ENCODE data around the gene MACIR. TPM values are rescaled to one million over a fixed set of nuclear protein-coding genes. Genes with fewer than 3 reads are reported as not detected.

The MACIR gene
- total and polyA plus RNA-seq, 2 donors (not counting 1 experiment from before 2014, with no cell fraction given): 3.5 to 7.3 TPM

DNA sequence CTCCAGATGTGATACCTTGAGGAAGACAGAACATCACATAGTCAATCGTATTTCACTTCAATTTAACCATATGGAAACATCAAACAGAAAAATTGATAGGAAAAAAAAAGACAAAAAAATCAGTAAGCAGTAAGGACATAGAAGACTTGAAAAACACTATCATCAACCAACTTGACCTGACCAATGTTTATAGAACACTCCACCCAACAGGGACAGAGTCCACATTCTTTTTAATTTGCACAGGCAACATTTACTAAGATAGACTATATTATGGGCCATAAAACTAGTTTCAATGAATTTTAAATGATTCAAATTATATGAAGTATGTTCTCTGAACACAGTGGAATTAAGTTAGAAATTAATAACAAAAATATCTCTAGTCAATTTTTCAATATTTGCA lies 20.8 kb upstream of the MACIR start:
- Histone ChIP-seq H3K27ac (ENCODE audit: insufficient read depth, low read length) (no peak overlapping the region), H3K9ac (ENCODE audit: insufficient read depth, low read length) (no peak overlapping the region), H3K4me1 (ENCODE audit: control insufficient read depth, extremely low read depth, insufficient read depth, low read length) (no peaks in the 10 kb centered on the region), H4K20me1 (ENCODE audit: control insufficient read depth, extremely low read depth, insufficient read depth, low read length) (no peaks in the 10 kb centered on the region), H2AFZ (ENCODE audit: low read length) (no peak overlapping the region), H3K4me3 (replicated peaks in 1 of 4; ENCODE audit: control extremely low read depth in 1 of 4, insufficient read depth in 1 of 4, low read depth in 3 of 4, low read length in 4 of 4) (no peak overlapping the region), H3K36me3 (ENCODE audit: control insufficient read depth, insufficient read depth, low read length) (no peaks in the 10 kb centered on the region), H3K79me2 (ENCODE audit: control insufficient read depth, insufficient read depth, low read length) (no peaks in the 10 kb centered on the region), H3K4me2 (ENCODE audit: extremely low read depth, insufficient read depth, low read length) (no peak overlapping the region), H3K9me3 (ENCODE audit: control insufficient read depth, insufficient read depth, low read depth, low read length) (no peaks in the 10 kb centered on the region), H3K27me3 (ENCODE audit: control insufficient read depth, insufficient read depth, low read length) (no peaks in the 10 kb centered on the region)
- no peak for DNase-seq (ENCODE audit: low read depth in 2 of 2)
- TF ChIP-seq, protein P1, sequence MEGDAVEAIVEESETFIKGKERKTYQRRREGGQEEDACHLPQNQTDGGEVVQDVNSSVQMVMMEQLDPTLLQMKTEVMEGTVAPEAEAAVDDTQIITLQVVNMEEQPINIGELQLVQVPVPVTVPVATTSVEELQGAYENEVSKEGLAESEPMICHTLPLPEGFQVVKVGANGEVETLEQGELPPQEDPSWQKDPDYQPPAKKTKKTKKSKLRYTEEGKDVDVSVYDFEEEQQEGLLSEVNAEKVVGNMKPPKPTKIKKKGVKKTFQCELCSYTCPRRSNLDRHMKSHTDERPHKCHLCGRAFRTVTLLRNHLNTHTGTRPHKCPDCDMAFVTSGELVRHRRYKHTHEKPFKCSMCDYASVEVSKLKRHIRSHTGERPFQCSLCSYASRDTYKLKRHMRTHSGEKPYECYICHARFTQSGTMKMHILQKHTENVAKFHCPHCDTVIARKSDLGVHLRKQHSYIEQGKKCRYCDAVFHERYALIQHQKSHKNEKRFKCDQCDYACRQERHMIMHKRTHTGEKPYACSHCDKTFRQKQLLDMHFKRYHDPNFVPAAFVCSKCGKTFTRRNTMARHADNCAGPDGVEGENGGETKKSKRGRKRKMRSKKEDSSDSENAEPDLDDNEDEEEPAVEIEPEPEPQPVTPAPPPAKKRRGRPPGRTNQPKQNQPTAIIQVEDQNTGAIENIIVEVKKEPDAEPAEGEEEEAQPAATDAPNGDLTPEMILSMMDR (conservative IDR thresholded peaks at IDR 0.05 in 1 of 2, IDR thresholded peaks at IDR 0.05 in 1 of 2; ENCODE audit: low read depth in 1 of 2, low read length in 2 of 2): no peak
- no peak for TF ChIP-seq EZH2 (IDR thresholded peaks at IDR 0.05; ENCODE audit: low read length, missing control alignments)

DNA sequence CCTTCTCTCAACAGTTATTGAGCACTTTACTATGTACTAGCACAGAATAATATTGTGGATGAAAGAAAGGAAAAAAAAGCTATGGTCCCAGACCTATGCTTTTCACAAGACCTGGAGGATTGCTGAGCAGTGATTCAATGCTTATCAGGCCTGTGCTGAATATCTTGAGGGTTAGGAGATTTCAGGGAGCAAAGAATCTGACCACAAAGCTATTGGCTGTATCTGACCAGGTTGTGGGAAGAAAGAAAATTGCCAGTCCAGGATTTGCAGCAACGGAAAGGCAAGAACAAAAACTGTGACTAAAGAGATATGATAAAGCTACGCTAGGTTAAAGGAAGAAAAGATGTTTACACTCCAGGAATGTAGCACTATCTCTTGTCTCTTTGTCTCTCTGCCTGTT lies 14.9 kb upstream of the MACIR start:
- H3K9me3 ChIP-seq (ENCODE audit: control insufficient read depth, insufficient read depth, low read depth, low read length): no peaks in the 10 kb centered on the region
- peak in 1 of 2 donors; percentile 94 for DNase-seq (ENCODE audit: low read depth in 2 of 2)
- no peaks in the 10 kb centered on the region for H3K36me3 ChIP-seq (ENCODE audit: control insufficient read depth, insufficient read depth, low read length)
- H3K9ac ChIP-seq (ENCODE audit: insufficient read depth, low read length): no peak overlapping the region
- no peaks in the 10 kb centered on the region for H4K20me1 ChIP-seq (ENCODE audit: control insufficient read depth, extremely low read depth, insufficient read depth, low read length)
- H3K4me3 ChIP-seq (replicated peaks in 1 of 4; ENCODE audit: control extremely low read depth in 1 of 4, insufficient read depth in 1 of 4, low read depth in 3 of 4, low read length in 4 of 4): no peak overlapping the region
- peaks cover 2% of the 10 kb centered on the region for H3K27me3 ChIP-seq (ENCODE audit: control insufficient read depth, insufficient read depth, low read length)
- H3K79me2 ChIP-seq (ENCODE audit: control insufficient read depth, insufficient read depth, low read length): no peaks in the 10 kb centered on the region
- TF ChIP-seq, protein P1 (conservative IDR thresholded peaks at IDR 0.05 in 1 of 2, IDR thresholded peaks at IDR 0.05 in 1 of 2; ENCODE audit: low read depth in 1 of 2, low read length in 2 of 2): no peak
- TF ChIP-seq EZH2 (IDR thresholded peaks at IDR 0.05; ENCODE audit: low read length, missing control alignments): no peak
- no peak overlapping the region for H3K27ac ChIP-seq (ENCODE audit: insufficient read depth, low read length)
- no peak overlapping the region for H2AFZ ChIP-seq (ENCODE audit: low read length)
- no peak overlapping the region for H3K4me2 ChIP-seq (ENCODE audit: extremely low read depth, insufficient read depth, low read length)
- no peaks in the 10 kb centered on the region for H3K4me1 ChIP-seq (ENCODE audit: control insufficient read depth, extremely low read depth, insufficient read depth, low read length)

DNA sequence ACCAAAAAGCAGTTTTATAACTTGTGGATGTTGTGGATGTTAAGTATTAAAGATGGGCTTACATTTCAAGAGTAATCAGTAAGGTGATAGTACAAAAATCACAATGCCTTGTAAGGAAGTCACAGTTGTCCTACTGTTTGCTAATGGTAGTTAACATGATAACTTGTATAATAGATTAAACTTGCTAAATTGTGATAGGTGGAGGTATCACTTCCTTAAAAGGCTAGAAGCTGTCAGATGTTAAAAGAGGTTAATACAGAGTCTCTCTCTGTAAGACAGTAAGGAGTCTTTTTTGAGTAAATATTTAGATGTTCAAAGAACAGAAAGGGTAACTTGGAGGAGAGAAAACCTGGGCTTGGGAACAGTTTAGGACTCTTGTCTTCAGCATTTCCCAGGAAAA lies 14.2 kb upstream of the MACIR start:
- Histone ChIP-seq H2AFZ (ENCODE audit: low read length) (no peak overlapping the region), H3K9ac (ENCODE audit: insufficient read depth, low read length) (no peak overlapping the region), H3K9me3 (ENCODE audit: control insufficient read depth, insufficient read depth, low read depth, low read length) (no peaks in the 10 kb centered on the region), H4K20me1 (ENCODE audit: control insufficient read depth, extremely low read depth, insufficient read depth, low read length) (no peaks in the 10 kb centered on the region), H3K36me3 (ENCODE audit: control insufficient read depth, insufficient read depth, low read length) (no peaks in the 10 kb centered on the region), H3K4me1 (ENCODE audit: control insufficient read depth, extremely low read depth, insufficient read depth, low read length) (no peaks in the 10 kb centered on the region), H3K27ac (ENCODE audit: insufficient read depth, low read length) (no peak overlapping the region), H3K4me3 (replicated peaks in 1 of 4; ENCODE audit: control extremely low read depth in 1 of 4, insufficient read depth in 1 of 4, low read depth in 3 of 4, low read length in 4 of 4) (no peak overlapping the region), H3K79me2 (ENCODE audit: control insufficient read depth, insufficient read depth, low read length) (no peaks in the 10 kb centered on the region), H3K4me2 (ENCODE audit: extremely low read depth, insufficient read depth, low read length) (no peak overlapping the region), H3K27me3 (ENCODE audit: control insufficient read depth, insufficient read depth, low read length) (peaks cover 2% of the 10 kb centered on the region)
- no peak for TF ChIP-seq EZH2 (IDR thresholded peaks at IDR 0.05; ENCODE audit: low read length, missing control alignments)
- TF ChIP-seq, protein P1 (conservative IDR thresholded peaks at IDR 0.05 in 1 of 2, IDR thresholded peaks at IDR 0.05 in 1 of 2; ENCODE audit: low read depth in 1 of 2, low read length in 2 of 2): no peak
- DNase-seq (ENCODE audit: low read depth in 2 of 2): no peak

All from fibroblast of lung (primary cell).